Central memory CD8-positive, alpha-beta T cell (primary cell): ENCODE results near the gene CHST11.
A peak's percentile ranks its signal among the peaks of the same experiment; 100 is the strongest.

Experiments used
- ATAC-seq: fragments of 150-1000 bp; cut with Tn5 transposase; replicated peaks from 2 replicates; pipeline ENCODE4 v1.10.0; 2022; ENCODE audit warnings: mild to moderate bottlenecking, moderate FRiP score, moderate number of reproducible peaks; ENCODE audit not compliant: poor library complexity, severe bottlenecking; ENCODE audit errors: extremely low read depth
- DNase-seq, 2 donors: peaks; one replicate each; pipeline ENCODE4 v3.0.0; 2021; ENCODE audit warnings: low spot score in 2 of 2
- H3K27ac Mint-ChIP-seq: one replicate; pipeline ENCODE4 v1.8.0; 2022; ENCODE audit warnings: low read depth, mild to moderate bottlenecking, moderate library complexity, mixed read lengths
- H3K27me3 Mint-ChIP-seq: one replicate; pipeline ENCODE4 v1.8.0; 2022; ENCODE audit warnings: mixed read lengths
- H3K36me3 Mint-ChIP-seq: one replicate; pipeline ENCODE4 v1.8.0; 2022; ENCODE audit warnings: mild to moderate bottlenecking, moderate library complexity, mixed read lengths; ENCODE audit not compliant: insufficient read depth
- H3K4me1 Mint-ChIP-seq: one replicate; pipeline ENCODE4 v1.8.0; 2022; ENCODE audit warnings: mixed read lengths
- H3K4me3 Mint-ChIP-seq: one replicate; pipeline ENCODE4 v1.8.0; 2022; ENCODE audit warnings: mild to moderate bottlenecking, moderate library complexity, mixed read lengths
- H3K9me3 Mint-ChIP-seq: one replicate; pipeline ENCODE4 v1.8.0; 2022; ENCODE audit warnings: mixed read lengths

CHST11 gene

DNA sequence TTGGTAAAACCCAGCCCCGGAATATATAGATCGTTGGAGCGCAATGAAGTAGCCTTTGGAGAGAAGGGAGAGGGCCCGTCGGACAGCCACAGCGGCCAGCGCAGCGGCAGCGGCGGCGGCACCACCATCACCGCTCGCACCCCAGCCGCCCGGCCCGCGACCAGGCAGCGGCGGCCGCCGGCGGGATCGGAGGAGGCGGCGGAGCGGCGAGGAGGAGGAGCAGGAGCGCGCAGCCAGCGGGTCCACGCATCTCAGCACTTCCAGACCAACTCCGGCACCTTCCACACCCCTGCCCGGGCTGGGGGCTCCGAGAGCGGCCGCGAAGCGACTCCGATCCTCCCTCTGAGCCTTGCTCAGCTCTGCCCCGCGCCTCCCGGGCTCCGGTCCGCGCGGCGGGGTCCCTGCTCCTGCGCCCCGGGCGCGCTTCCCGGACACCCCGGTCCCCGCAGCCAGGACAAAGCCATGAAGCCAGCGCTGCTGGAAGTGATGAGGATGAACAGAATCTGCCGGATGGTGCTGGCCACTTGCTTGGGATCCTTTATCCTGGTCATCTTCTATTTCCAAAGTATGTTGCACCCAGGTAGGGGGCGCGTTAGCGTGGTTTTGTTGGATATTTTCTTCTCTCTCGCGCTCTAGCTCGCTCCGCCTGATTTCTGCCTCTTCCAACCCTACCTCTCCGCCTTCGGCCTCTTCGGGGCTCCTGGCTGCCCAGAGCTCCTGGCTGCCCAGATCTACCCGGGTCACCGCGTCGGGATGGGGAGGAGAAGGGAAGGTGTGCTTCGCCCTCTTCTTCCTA, 400 bp downstream of the CHST11 start:
- Mint-ChIP-seq H3K27me3 (no peaks in the 10 kb centered on the region), H3K4me1 (peaks cover 51% of the 10 kb centered on the region), H3K27ac (peak overlapping the region; percentile 96), H3K9me3 (no peaks in the 10 kb centered on the region), H3K36me3 (peaks cover 15% of the 10 kb centered on the region), H3K4me3 (peak overlapping the region; percentile 98)
- DNase-seq = peak; percentile 32 to 34
- ATAC-seq = peak; percentile 29

DNA sequence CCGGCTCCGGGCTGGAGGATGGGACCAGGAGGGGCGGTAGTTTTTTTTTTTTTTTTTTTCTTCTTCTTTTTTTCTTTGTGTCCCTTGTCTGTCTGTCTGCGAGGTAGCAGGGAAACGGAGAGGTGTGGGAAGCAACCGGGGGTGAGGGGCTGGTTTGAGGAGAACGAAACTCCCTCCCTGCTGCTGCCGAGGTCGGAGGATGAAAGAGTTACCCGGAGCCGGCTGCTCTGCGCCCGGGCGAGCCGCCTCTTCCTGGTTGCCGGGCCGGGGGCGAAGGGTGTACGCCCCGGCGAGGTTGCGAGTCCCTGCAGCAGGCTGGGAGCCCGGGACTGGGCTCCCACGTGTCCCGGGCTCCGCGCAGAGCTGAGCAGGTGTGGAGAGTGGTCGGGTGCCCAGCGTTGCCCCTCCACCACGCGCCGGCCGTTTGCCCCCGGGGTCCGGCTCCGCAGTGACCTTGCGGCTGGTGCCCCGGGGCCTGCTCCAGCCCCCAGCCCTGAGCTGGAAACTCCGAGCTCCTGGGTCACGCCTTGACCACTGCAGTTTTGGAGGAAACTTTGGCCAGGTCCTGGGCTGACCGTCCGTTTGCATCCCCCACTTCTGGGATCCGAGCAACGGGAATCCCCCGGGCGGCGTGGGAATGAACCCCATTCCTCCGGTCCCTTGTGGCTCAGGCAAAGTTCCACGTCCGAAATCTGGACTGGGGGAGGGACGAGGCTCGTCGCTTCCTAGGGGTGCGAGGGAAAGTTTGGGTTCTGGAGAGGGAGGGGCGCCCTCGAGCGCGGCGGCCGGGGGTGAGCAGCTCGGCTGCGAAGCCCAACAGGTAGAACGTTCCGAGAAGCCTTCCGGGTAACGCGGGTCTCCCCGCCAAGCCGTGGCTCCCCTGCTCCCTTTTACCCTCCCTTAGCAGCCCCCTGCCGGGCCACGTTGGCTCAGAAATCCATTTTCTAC, 1.3 kb downstream of the CHST11 start:
- Mint-ChIP-seq H3K9me3 (no peaks in the 10 kb centered on the region), H3K27ac (peak overlapping the region; percentile 96), H3K4me1 (peaks cover 59% of the 10 kb centered on the region), H3K36me3 (peaks cover 16% of the 10 kb centered on the region), H3K4me3 (peak overlapping the region; percentile 98), H3K27me3 (no peaks in the 10 kb centered on the region)
- DNase-seq (peak in 1 of 2 donors; percentile 27), ATAC-seq (peak; percentile 26)

DNA sequence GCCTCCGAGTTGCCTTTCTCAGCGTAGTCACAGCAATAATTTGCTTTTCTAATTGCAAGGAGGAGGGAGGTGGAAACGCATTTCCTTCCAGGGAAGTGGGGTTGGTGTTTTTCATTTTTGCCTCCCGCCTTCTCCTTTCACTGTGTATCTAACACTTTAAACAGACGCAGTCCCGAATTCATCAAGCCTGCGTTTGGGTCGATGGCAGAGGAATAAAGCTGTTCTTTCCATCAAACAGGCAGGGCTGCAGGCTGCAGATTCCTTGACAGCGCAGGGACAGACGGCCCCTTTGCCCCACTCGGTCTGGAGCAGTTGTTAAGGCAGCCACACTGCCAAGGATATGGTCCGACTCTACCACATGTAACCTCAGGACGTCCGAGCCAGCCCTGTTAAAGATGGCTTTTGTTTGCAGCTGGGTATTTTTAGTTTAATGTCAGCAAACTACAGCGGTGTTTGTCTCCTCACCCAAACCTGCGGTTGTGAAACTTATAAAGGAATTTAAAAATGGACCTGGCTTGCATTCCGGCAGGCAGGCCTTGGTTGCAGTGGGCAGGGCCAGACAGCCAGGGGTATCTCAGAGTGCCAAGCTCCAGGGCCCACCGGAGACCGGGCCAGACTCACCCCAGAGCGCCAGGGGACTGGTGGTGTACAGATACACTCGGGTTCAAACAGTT, 2.1 kb downstream of the CHST11 start:
- Mint-ChIP-seq H3K4me1 (peaks cover 59% of the 10 kb centered on the region), H3K27me3 (no peaks in the 10 kb centered on the region), H3K9me3 (no peaks in the 10 kb centered on the region), H3K36me3 (peaks cover 16% of the 10 kb centered on the region), H3K27ac (peak overlapping the region; percentile 96), H3K4me3 (peak overlapping the region; percentile 98)
- ATAC-seq (no peak), DNase-seq (no peak)

DNA sequence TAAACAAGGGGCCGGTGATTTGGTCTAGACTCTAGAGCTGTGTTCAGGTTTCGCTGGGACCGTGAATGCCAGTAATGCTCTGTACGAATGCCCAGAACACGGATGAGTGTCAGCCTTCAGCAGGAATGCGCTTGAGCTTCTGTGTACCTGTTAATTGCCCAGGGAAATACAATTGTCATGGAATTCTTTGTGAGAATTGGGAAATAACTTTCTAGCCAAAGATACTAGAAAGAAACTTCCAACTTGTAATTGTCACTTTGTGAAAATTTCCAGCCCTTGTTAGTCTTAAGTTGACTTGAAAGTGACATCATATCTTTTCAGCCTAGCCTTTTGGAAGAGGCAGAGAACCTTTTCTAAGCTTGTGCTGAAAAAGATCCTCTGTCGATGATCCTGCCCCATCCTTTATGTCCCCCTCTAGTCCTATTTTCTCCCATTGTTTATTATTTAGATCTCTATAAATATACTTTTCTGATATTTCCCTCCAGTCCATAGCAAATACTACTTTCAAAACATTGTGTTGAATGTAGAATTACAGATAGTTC, 2.7 kb downstream of the CHST11 start:
- DNase-seq = no peak
- H3K36me3 Mint-ChIP-seq = peaks cover 16% of the 10 kb centered on the region
- ATAC-seq = no peak
- no peaks in the 10 kb centered on the region for H3K9me3 Mint-ChIP-seq
- H3K27ac Mint-ChIP-seq = peak overlapping the region; percentile 96
- no peaks in the 10 kb centered on the region for H3K27me3 Mint-ChIP-seq
- peak overlapping the region; percentile 98 for H3K4me3 Mint-ChIP-seq
- H3K4me1 Mint-ChIP-seq = peaks cover 64% of the 10 kb centered on the region

DNA sequence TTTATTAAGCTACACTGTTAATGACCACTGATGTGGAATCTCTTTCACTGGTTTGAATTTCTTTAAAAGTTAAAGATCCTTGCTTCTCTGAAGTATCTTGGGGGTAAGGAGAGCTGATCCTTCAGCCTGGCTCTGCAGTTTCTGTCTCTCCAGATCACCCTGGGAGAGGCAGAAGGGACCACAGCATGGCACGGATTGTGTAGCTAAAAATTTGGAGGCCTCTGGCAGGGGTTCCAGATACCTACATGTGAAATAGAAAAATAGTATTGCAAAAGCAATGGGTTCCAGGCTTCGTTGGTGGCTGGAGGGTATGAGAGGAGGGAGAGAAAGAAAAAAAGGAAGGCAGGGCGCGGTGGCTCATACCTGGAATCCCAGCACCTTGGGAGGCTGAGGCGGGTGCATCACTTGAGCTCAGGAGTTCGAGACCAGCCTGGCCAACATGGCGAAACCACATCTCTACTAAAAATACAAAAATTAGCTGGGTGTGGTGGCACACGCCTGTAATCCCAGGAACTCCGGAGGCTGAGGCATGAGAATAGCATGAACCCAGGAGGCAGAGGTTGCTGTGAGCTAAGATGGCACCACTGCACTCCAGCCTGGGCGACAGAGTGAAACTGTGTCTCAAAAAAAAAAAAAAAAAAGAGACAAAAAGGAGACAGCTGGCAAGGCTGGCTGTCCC, 3.4 kb downstream of the CHST11 start:
- Mint-ChIP-seq H3K27me3 (no peaks in the 10 kb centered on the region), H3K4me1 (peaks cover 65% of the 10 kb centered on the region), H3K27ac (peak overlapping the region; percentile 96), H3K4me3 (peak overlapping the region; percentile 98), H3K36me3 (peaks cover 16% of the 10 kb centered on the region), H3K9me3 (no peaks in the 10 kb centered on the region)
- ATAC-seq (no peak), DNase-seq (no peak)

DNA sequence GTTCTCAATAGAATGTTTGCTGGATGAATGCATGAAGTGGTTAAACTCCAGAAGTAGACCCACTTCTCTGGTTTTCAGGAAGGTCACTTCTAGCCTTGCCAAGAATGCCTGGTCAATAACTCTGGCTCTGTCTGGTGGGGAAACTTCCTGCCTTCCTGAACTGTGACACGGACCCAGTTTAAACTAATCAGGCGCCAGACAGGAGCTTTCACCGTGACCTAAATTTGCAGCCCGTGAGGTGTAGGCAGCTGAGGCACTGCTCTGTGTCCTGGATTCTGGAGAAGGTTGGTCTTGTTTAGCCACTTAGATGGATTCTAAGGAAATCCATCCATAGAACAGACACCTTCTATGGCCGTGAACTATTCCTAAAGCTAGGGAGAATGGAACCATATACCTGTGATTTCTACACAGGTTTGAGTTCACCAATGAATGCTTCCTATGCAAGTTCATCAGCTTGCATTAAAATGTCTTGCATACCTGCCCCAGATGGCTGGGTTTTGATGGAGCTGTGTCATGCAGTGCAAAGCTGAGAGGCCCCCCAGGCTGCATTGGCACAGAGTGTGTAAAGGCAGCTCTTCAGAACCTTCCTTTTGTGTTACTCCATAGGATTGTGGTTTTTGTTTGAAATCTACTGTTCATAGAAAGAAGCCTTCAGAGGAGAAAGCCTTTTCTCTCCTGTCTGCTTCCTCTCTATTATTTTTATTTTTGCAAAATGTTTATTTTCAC, 4.4 kb downstream of the CHST11 start:
- Mint-ChIP-seq H3K4me1 (peaks cover 62% of the 10 kb centered on the region), H3K27me3 (no peaks in the 10 kb centered on the region), H3K9me3 (no peaks in the 10 kb centered on the region), H3K27ac (peak overlapping the region; percentile 96), H3K4me3 (peak overlapping the region; percentile 98), H3K36me3 (peaks cover 16% of the 10 kb centered on the region)
- no peak for ATAC-seq
- no peak for DNase-seq

DNA sequence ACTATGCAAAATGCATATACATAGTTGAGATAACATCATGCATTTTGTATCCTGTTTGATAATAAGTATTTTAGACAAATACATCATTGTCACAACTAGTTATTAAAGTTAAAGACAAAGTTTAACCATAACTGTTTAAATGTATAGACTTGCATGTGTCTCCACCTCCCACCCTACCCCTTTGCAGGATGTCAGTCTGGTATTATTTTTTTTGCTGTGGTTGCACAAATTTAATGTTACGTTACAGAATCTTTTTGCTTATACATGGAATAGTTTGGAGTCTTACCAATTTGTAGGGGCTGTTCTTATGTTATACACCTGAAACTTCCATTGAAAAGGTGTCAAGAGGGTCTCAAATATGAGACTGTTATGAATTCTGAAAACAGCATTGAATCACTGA, 5.6 kb downstream of the CHST11 start:
- DNase-seq = no peak
- no peak for ATAC-seq
- peak overlapping the region; percentile 80 for H3K27ac Mint-ChIP-seq
- H3K36me3 Mint-ChIP-seq = peaks cover 12% of the 10 kb centered on the region
- H3K27me3 Mint-ChIP-seq = no peaks in the 10 kb centered on the region
- H3K4me1 Mint-ChIP-seq = peaks cover 67% of the 10 kb centered on the region
- H3K9me3 Mint-ChIP-seq = no peaks in the 10 kb centered on the region
- peak overlapping the region; percentile 98 for H3K4me3 Mint-ChIP-seq

DNA sequence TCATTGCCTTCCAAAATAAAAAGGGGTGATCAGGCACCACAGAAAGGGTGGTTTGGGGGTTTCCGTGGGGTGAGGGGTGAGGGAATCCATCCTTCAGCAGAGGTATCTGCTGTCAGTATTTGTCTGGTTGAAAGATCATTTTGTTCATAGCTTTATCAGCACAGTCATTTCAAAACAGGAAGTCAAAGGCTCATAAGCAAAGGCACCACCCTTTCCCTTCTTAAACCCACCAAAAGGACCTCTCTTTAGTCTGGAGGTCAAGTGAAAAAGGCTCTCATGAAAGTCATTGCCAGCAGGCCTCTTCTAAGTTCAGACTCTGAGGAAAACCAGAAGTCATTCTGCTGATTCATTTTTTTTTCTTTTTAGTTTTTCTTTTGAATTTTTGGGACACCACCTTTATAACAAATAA, 6.2 kb downstream of the CHST11 start:
- Mint-ChIP-seq H3K27ac (peak overlapping the region; percentile 80), H3K27me3 (no peaks in the 10 kb centered on the region), H3K4me1 (peaks cover 73% of the 10 kb centered on the region), H3K9me3 (no peaks in the 10 kb centered on the region), H3K4me3 (peak overlapping the region; percentile 98), H3K36me3 (peaks cover 8% of the 10 kb centered on the region)
- ATAC-seq (peak; percentile 55), DNase-seq (peak in 1 of 2 donors; percentile 36)

DNA sequence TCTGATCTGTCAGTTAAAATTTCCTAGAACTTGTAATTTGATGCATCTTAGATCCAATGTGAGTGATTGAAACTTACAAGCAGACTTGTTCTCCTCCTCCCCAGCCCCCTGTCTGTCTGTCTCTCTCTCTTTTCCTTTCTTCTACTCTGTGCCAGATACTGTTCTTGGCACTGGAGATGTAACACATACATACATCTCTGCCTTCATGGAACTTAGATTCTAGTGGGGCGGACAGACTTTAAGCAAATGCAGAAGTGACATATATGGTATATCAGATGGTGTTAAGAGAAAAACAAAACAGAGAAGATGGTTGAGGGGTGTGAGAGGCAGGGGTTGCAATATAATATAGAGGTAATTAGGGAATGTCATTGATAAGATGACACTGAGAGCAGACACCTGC, 6.6 kb downstream of the CHST11 start:
- Mint-ChIP-seq H3K27ac (peak overlapping the region; percentile 80), H3K4me3 (peak overlapping the region; percentile 98), H3K9me3 (no peaks in the 10 kb centered on the region), H3K36me3 (peaks cover 6% of the 10 kb centered on the region), H3K4me1 (peaks cover 77% of the 10 kb centered on the region), H3K27me3 (no peaks in the 10 kb centered on the region)
- ATAC-seq (no peak), DNase-seq (no peak)

DNA sequence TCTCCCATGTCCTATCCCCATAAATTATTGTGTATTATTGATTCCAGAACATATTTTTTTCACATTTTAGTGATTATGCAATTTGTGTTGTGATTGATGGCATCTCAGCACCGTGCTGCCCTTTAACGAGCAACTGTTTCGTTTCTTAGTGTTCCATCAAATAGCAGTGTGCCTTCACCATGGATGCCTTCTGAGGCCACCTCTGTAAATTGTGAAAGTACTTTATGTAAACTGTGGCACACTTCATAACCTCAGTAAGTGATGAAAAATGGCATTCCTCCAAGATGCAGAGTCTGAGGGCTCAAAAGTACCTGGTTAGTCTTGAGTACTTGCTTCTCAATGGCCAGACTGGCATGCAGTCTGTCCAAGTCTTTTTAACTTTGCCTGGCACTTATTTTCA, 8.2 kb downstream of the CHST11 start:
- Mint-ChIP-seq H3K36me3 (peaks cover 4% of the 10 kb centered on the region), H3K9me3 (no peaks in the 10 kb centered on the region), H3K27ac (peak overlapping the region; percentile 80), H3K4me3 (peak overlapping the region; percentile 98), H3K27me3 (no peaks in the 10 kb centered on the region), H3K4me1 (peaks cover 85% of the 10 kb centered on the region)
- ATAC-seq (no peak), DNase-seq (no peak)

DNA sequence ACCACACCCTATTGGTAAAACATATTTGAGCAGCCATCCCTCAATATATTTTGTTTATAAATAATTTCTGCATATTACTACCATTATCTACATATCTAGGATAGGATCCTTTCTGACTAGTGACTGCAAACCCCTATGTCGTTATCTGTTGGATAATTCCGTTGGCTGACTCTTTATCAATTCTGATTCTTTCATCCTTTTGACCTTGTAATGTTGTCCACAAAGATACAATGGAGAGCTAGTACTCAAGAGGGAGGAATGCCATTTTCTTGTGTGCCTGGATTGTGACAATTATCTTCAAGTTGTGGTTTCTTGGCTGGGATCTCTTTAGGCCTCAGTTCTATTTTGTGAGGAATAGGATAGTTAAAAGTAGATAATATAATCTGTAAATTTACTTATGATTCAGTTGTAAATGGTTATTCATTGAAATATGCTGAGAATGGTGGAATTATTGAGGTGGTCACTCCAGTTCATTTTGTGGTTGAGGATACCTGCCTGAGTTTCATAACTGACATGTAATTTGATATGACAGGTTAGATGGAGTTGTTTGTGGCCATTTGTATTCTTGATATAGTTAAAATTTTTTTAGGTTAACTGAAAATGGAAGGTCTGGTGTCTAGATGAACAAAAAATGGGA, 10.1 kb downstream of the CHST11 start:
- ATAC-seq = no peak
- Mint-ChIP-seq H3K4me1 (peaks cover 88% of the 10 kb centered on the region), H3K9me3 (peaks cover 5% of the 10 kb centered on the region), H3K27me3 (no peaks in the 10 kb centered on the region), H3K27ac (peak overlapping the region; percentile 82), H3K36me3 (peaks cover 4% of the 10 kb centered on the region), H3K4me3 (peak overlapping the region; percentile 62)
- no peak for DNase-seq
